ENCODE measurements around the gene SKAP1. TPM values are rescaled to one million over a fixed set of nuclear protein-coding genes. Genes with fewer than 3 reads are reported as not detected.
"Not testable (repeated sequence)": the region's sequence is repeated elsewhere in the genome, so short reads cannot be mapped to it uniquely, and the experiment has no call there.

SKAP1 gene
- total RNA-seq, 4 donors from 2014 or later, result 0.33 to 2.1 (median 1.0) TPM

- Histone ChIP-seq H3K27ac (no peak overlapping the region), H3K36me3 (no peaks in the 10 kb centered on the region), H3K27me3 (no peaks in the 10 kb centered on the region), H3K4me3 (replicated peaks in 1 of 3) (no peak overlapping the region), H3K9me3 (no peaks in the 10 kb centered on the region), H3K4me1 (no peaks in the 10 kb centered on the region)
- intact Hi-C loops (cut with DNase I), result no loop called here
- no peak for TF ChIP-seq POLR2A (IDR thresholded peaks at IDR 0.05)
- TF ChIP-seq CTCF (IDR thresholded peaks at IDR 0.05), result no peak
- WGBS, 2 donors, result 83 to 92% methylated on average over 1 of the region's 1 CpG
- no peak for DNase-seq
Observed at GRCh38 chr17:48191362-48191761, 238.7 kb downstream of the SKAP1 start.

DNA sequence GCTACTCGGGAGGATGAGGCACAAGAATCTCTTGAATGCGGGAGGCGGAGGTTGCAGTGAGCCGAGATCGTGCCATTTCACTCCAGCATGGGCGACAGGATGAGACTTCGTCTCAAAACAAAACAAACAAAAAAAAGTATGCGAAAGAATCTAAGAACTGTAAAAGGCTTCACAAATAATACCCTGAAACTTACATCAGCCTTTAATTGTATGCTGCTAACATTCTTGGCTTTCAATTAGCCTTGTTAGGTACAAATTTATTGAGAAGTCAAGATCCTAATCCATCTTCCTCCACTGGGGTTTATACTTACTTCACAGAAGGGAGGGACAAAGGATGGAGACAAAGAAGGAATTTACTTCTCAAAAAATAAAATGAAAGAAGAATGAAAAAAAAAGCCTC lies 239.1 kb downstream of the SKAP1 start:
- Histone ChIP-seq H3K9me3 (no peaks in the 10 kb centered on the region), H3K4me1 (no peaks in the 10 kb centered on the region), H3K36me3 (no peaks in the 10 kb centered on the region), H3K27me3 (no peaks in the 10 kb centered on the region), H3K27ac (no peak overlapping the region), H3K4me3 (replicated peaks in 1 of 3) (no peak overlapping the region)
- 91 to 94% methylated on average over 8 of the region's 8 CpGs for WGBS, 2 donors
- intact Hi-C loops (cut with DNase I), result no loop called here
- no peak for TF ChIP-seq POLR2A (IDR thresholded peaks at IDR 0.05)
- TF ChIP-seq CTCF (IDR thresholded peaks at IDR 0.05), result no peak
- no peak for DNase-seq

DNA sequence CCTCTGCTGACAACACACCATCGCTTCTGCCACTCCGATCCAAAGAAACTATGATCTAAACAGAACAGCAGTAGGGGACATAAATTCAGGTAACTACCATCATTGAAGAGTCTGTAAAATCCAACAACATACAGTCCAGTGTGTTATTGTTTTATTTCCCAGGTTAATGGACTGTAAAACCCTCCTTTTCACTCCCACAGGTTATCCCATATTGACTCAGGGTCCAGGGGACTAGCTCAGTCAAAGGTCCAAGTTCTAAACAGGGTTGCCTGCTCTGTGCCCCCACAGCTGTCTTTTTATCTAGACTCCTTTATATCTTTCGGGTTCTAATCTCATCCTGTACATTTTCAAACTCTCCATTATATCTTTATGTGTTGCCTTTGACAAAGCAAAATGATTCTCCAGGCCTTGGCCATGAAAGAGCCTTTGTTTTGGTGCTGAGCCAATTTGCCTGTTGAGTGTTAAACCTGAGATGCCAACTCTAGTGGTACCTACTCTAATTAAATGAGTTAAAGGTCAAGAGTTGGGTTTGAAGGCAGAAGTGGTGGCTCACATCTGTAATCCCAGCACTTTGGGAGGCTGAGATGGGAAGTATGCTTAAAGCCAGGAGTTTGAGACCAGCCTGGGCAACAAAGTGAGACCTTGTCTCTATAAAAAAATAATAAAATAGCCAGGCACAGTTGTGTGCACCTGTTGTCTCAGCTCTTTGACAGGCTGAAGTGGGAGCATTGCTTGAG lies 242.0 kb downstream of the SKAP1 start:
- Histone ChIP-seq H3K4me3 (replicated peaks in 1 of 3) (no peak overlapping the region), H3K4me1 (no peaks in the 10 kb centered on the region), H3K9me3 (no peaks in the 10 kb centered on the region), H3K27me3 (peaks cover 4% of the 10 kb centered on the region), H3K27ac (no peak overlapping the region), H3K36me3 (no peaks in the 10 kb centered on the region)
- no peak for TF ChIP-seq POLR2A (IDR thresholded peaks at IDR 0.05)
- TF ChIP-seq CTCF (IDR thresholded peaks at IDR 0.05), result no peak
- no peak for DNase-seq
- intact Hi-C loops (cut with DNase I), result no loop called here
- 86 to 95% methylated on average over 3 of the region's 3 CpGs for WGBS, 2 donors

GRCh38 chr17:48186317-48186716 lies 243.7 kb downstream of the SKAP1 start:
- H3K4me3 ChIP-seq (replicated peaks in 1 of 3); DNase-seq; H3K27ac ChIP-seq; intact Hi-C loops (cut with DNase I); H3K4me1 ChIP-seq; H3K36me3 ChIP-seq; H3K9me3 ChIP-seq; H3K27me3 ChIP-seq: not testable (repeated sequence)
- WGBS, 2 donors, result 93 to 98% methylated on average over 5 of the region's 5 CpGs

DNA sequence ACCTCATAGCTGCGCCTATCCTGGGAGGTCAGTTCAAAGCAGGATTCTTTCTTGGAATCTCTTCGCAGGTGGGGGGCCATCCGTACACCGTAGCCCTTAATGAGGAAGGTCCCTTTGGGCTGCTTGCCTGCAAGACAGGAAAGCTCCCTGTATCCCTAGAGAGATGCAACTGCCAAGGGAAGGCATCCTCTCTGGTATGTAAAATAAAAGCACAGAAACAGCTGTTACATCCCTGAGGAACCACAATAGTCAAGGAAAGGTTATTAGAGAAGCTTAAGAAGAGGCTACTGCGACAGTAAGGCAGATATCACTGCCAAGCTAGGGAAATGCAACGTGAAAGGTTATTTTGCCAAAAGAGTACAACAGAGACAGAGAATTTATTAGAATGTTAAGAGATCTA lies 245.3 kb downstream of the SKAP1 start:
- Histone ChIP-seq H3K4me1 (no peaks in the 10 kb centered on the region), H3K27me3 (peaks cover 4% of the 10 kb centered on the region), H3K27ac (no peak overlapping the region), H3K36me3 (no peaks in the 10 kb centered on the region), H3K9me3 (no peaks in the 10 kb centered on the region), H3K4me3 (replicated peaks in 1 of 3) (no peak overlapping the region)
- no peak for DNase-seq
- intact Hi-C loops (cut with DNase I), result no loop called here
- no peak for TF ChIP-seq POLR2A (IDR thresholded peaks at IDR 0.05)
- no peak for TF ChIP-seq CTCF (IDR thresholded peaks at IDR 0.05)
- 72 to 75% methylated on average over 6 of the region's 6 CpGs for WGBS, 2 donors

Data from thyroid gland (tissue), 4 donors.